GM19467 (cell line): Measurements from ENCODE around the gene AFG3L2.

Experiments used
- ATAC-seq: cut with Tn5 transposase; IDR thresholded peaks from one replicate; pipeline ENCODE4 v1.9.1; 2021; ENCODE audit warnings: mild to moderate bottlenecking, moderate library complexity; ENCODE audit not compliant: unreplicated experiment

The AFG3L2 gene

GRCh38 chr18:12306752-12307700 lies 70.0 kb downstream of the AFG3L2 start:
- ATAC-seq = no peak

GRCh38 chr18:12305930-12306629 lies 70.9 kb downstream of the AFG3L2 start:
- ATAC-seq = no peak

- ATAC-seq = no peak
Measured at GRCh38 chr18:12305211-12305610, 71.8 kb downstream of the AFG3L2 start.

- no peak for ATAC-seq
Measured at GRCh38 chr18:12304351-12305210, 72.4 kb downstream of the AFG3L2 start.

- ATAC-seq = no peak
Measured at GRCh38 chr18:12302391-12303147, 74.5 kb downstream of the AFG3L2 start.

GRCh38 chr18:12301263-12302005 lies 75.6 kb downstream of the AFG3L2 start:
- ATAC-seq = no peak

- ATAC-seq = no peak
Measured at GRCh38 chr18:12299862-12300261, 77.2 kb downstream of the AFG3L2 start.

- ATAC-seq = no peak
Measured at GRCh38 chr18:12296457-12296856, 80.6 kb downstream of the AFG3L2 start.

- no peak for ATAC-seq
Measured at GRCh38 chr18:12296087-12296403, 81.0 kb downstream of the AFG3L2 start.

GRCh38 chr18:12295389-12296086 lies 81.5 kb downstream of the AFG3L2 start:
- no peak for ATAC-seq

GRCh38 chr18:12293831-12294230 lies 83.2 kb downstream of the AFG3L2 start:
- no peak for ATAC-seq

- ATAC-seq = no peak
Measured at GRCh38 chr18:12291690-12292089, 85.3 kb downstream of the AFG3L2 start.

GRCh38 chr18:12291161-12291560 lies 85.9 kb downstream of the AFG3L2 start:
- no peak for ATAC-seq

- no peak for ATAC-seq
Measured at GRCh38 chr18:12290086-12290485, 86.9 kb downstream of the AFG3L2 start.

- no peak for ATAC-seq
Measured at GRCh38 chr18:12288403-12288755, 88.6 kb downstream of the AFG3L2 start.

GRCh38 chr18:12287684-12288402 lies 89.2 kb downstream of the AFG3L2 start:
- ATAC-seq = no peak

- ATAC-seq = no peak
Measured at GRCh38 chr18:12287131-12287681, 89.8 kb downstream of the AFG3L2 start.

GRCh38 chr18:12283666-12284065 lies 93.4 kb downstream of the AFG3L2 start:
- no peak for ATAC-seq
